IPS DF 6.9 (cell line): Measurements from ENCODE around the gene ITGAL.

Source experiments
- DNase-seq: peaks from one replicate; pipeline ENCODE4 v3.0.0-alpha.2; 2013; ENCODE audit warnings: low read depth, low spot score
- H3K27ac ChIP-seq: one replicate; pipeline ENCODE4 v1.5.1; 2013; ENCODE audit warnings: low read length, control low read depth
- H3K27me3 ChIP-seq: 2 replicates; pipeline ENCODE4 v1.6.1; 2013; ENCODE audit warnings: mild to moderate bottlenecking, low read length; ENCODE audit not compliant: control insufficient read depth, insufficient read depth
- H3K36me3 ChIP-seq: 2 replicates; pipeline ENCODE4 v1.6.1; 2013; ENCODE audit warnings: low read length; ENCODE audit not compliant: control insufficient read depth, insufficient read depth
- H3K4me1 ChIP-seq: 2 replicates; pipeline ENCODE4 v1.6.1; 2013; ENCODE audit warnings: low read length; ENCODE audit not compliant: control insufficient read depth, insufficient read depth
- H3K4me3 ChIP-seq: 2 replicates; pipeline ENCODE4 v1.5.1; 2013; ENCODE audit warnings: mild to moderate bottlenecking, low read length
- H3K9me3 ChIP-seq: 2 replicates; pipeline ENCODE4 v1.6.1; 2013; ENCODE audit warnings: low read length, inconsistent platforms; ENCODE audit not compliant: control insufficient read depth, insufficient read depth
- WGBS: extraction: QIAGEN DNeasy Blood & Tissue Kit; methylation state at CpG from one replicate; pipeline ENCODE4 v1.1.7; 2013; ENCODE audit warnings: mixed read lengths, missing lambda C conversion rate; ENCODE audit not compliant: insufficient read length, insufficient coverage; 5-methylcytosine and 5-hydroxymethylcytosine counted together

ITGAL gene

DNA sequence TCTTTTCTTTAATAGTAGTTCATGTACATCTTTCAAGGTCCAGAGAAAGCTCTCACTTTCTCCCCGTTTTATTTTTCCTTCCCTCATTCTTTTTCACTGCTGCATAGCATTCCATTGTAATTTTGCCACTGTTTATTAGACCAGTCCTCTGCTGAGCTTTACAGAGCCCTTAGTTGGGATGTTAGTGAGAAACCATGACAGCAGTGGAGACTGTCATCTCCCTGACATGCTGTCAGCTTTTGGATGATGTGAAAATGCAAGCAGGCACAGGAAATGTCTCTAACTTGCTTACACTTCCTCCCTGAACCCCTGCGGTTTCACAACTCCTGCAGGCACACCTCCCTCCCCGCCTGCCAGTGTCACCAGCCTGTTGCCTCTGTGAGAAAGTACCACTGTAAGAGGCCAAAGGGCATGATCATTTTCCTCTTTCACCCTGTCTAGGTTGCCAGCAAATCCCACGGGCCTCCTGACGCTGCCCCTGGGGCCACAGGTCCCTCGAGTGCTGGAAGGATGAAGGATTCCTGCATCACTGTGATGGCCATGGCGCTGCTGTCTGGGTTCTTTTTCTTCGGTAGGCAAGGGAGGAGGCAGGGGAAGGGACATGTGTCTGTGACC lies at the start of gene ITGAL:
ITGAL (plus strand) TSS at position 415 of the 615 bp plus-strand sequence; CDS start at position 511, 96 bp downstream.
- no CpG with 5 or more reads among the region's 8 CpGs for WGBS
- Histone ChIP-seq H3K27ac (no peak within 1 kb of the TSS), H3K4me3 (no peak within 1 kb of the TSS), H3K27me3 (no peaks in the 10 kb centered on the region), H3K36me3 (no peaks in the 10 kb centered on the region), H3K4me1 (no peaks in the 10 kb centered on the region; the same call in 1 of the 2 replicates), H3K9me3 (no peaks in the 10 kb centered on the region)
- DNase-seq = no peak

GRCh38 chr16:30428055-30428454 lies 44.5 kb upstream of the ITGAL start:
- DNase-seq = no peak
- no peaks in the 10 kb centered on the region for H3K9me3 ChIP-seq
- H3K27me3 ChIP-seq = no peaks in the 10 kb centered on the region
- no peak overlapping the region for H3K27ac ChIP-seq
- no CpG with 5 or more reads among the region's 4 CpGs for WGBS
- H3K4me1 ChIP-seq = peaks cover 4% of the 10 kb centered on the region; the same call in 1 of the 2 replicates
- H3K36me3 ChIP-seq = peaks cover 16% of the 10 kb centered on the region; the same call in 1 of the 2 replicates
- no peak overlapping the region for H3K4me3 ChIP-seq

GRCh38 chr16:30429418-30429677 lies 43.2 kb upstream of the ITGAL start:
- H3K9me3 ChIP-seq = no peaks in the 10 kb centered on the region
- no peak overlapping the region for H3K27ac ChIP-seq
- peaks cover 4% of the 10 kb centered on the region; the same call in 1 of the 2 replicates for H3K4me1 ChIP-seq
- H3K4me3 ChIP-seq = peak overlapping the region; percentile 66; the same call in 1 of the 2 replicates
- H3K36me3 ChIP-seq = peaks cover 6% of the 10 kb centered on the region; the same call in 1 of the 2 replicates
- no peaks in the 10 kb centered on the region for H3K27me3 ChIP-seq
- WGBS = no CpG with 5 or more reads among the region's 11 CpGs
- no peak for DNase-seq

DNA sequence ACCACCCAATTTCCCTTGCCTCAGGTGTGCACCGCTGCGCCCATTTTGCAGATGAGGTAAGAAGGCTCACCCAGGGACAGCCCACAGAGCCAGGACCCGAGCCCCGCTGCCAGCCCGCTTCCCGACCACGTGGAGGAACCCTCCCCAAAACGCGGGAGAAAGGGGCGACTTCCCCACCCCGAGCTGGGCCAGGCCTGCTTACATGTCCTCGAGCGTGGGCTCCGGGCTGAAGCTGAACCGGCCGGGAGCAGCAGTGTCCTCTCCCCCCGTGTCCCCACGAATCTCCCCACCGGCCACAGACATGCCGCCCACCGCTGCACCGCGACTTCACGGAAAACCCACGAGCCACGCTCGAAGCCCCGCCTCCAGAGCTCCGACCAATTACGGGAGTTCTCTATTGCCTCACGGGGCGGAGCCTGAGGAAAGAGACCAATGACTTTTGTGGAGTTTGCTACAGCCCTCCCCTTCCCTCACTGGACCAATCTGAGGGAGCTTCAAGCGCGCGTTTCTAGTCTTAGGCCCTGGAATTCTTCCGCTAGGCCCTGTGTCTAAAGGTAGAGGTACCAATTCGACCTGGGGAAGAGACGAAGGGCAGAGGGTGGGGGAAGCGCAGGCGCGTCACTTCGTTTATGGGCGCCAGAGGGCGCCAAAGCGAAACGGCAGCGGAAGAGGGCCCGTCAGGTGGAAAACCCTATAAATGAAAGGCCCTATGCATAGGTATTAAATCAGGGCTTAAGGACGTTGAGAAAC lies 42.7 kb upstream of the ITGAL start, which contains the start of gene DCTPP1:
DCTPP1 (minus strand) TSS at position 353 of the 750 bp plus-strand sequence; CDS start at position 303, 50 bp downstream.
- Histone ChIP-seq H3K36me3 (peaks cover 6% of the 10 kb centered on the region; the same call in 1 of the 2 replicates), H3K9me3 (no peaks in the 10 kb centered on the region), H3K4me3 (peak within 1 kb of the TSS; percentile 66), H3K27me3 (no peaks in the 10 kb centered on the region), H3K4me1 (peaks cover 4% of the 10 kb centered on the region; the same call in 1 of the 2 replicates), H3K27ac (no peak within 1 kb of the TSS)
- WGBS = no CpG with 5 or more reads among the region's 49 CpGs
- DNase-seq = peak; percentile 98

DNA sequence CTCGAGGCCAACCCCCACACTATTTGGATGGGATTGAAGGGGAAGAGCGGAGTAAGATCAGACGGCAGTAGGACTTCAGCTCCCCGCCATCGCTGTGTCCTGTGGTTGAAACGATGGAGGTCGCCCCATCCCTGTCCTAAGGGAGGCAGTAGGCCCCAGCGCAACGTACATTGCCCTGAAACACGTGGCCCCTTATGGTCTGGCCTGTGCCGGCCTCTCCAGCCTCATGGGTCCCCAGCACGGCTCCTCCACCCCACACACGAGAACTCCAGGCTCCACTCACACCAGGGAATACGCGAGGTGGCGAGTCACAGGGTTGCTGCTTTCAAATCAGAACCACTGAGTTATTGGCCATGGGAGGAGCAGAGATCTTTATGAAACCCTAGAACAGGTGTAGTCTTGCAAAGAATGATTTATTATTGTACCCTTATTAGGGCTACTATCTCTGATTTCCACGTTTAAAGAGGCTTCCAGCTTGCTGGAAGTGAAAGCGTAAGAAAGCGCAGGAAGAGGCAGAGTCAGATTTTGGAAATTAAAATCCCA lies 42.0 kb upstream of the ITGAL start:
- DNase-seq = no peak
- H3K9me3 ChIP-seq = no peaks in the 10 kb centered on the region
- H3K27me3 ChIP-seq = no peaks in the 10 kb centered on the region
- H3K36me3 ChIP-seq = peaks cover 6% of the 10 kb centered on the region; the same call in 1 of the 2 replicates
- WGBS = no CpG with 5 or more reads among the region's 19 CpGs
- H3K27ac ChIP-seq = no peak overlapping the region
- peaks cover 4% of the 10 kb centered on the region; the same call in 1 of the 2 replicates for H3K4me1 ChIP-seq
- H3K4me3 ChIP-seq = no peak overlapping the region

DNA sequence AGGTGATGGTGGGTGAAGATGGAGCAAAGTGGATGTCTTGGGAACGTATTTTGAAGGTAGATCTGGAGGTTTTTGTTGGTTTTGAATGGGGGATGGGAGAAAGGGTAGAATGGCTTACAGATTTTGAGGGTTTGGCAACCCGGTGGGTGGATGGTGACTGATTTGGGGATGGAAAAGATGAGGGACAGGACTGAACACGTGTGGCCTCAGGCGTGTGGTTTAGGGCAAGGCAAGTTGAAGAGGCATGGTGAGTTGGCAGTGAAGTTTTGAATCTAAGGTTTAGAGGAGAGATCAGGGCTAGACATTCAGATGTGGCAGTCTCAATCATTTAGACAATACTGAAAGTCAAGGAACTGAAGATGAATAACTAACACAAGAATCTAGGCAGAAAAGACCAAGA lies 37.7 kb upstream of the ITGAL start:
- H3K9me3 ChIP-seq = no peaks in the 10 kb centered on the region
- H3K4me3 ChIP-seq = no peak overlapping the region
- peaks cover 2% of the 10 kb centered on the region; the same call in 1 of the 2 replicates for H3K4me1 ChIP-seq
- DNase-seq = no peak
- no peak overlapping the region for H3K27ac ChIP-seq
- H3K36me3 ChIP-seq = no peaks in the 10 kb centered on the region
- no peaks in the 10 kb centered on the region for H3K27me3 ChIP-seq
- 100% methylated on average over 2 of the region's 4 CpGs for WGBS

- no peak overlapping the region for H3K4me3 ChIP-seq
- H3K27me3 ChIP-seq = no peaks in the 10 kb centered on the region
- no peaks in the 10 kb centered on the region for H3K9me3 ChIP-seq
- H3K36me3 ChIP-seq = no peaks in the 10 kb centered on the region
- H3K4me1 ChIP-seq = no peaks in the 10 kb centered on the region
- no peak for DNase-seq
- H3K27ac ChIP-seq = no peak overlapping the region
- WGBS = no CpG with 5 or more reads among the region's 3 CpGs
These were observed 35.0 kb upstream of the ITGAL start for GRCh38 chr16:30437511-30438046.

DNA sequence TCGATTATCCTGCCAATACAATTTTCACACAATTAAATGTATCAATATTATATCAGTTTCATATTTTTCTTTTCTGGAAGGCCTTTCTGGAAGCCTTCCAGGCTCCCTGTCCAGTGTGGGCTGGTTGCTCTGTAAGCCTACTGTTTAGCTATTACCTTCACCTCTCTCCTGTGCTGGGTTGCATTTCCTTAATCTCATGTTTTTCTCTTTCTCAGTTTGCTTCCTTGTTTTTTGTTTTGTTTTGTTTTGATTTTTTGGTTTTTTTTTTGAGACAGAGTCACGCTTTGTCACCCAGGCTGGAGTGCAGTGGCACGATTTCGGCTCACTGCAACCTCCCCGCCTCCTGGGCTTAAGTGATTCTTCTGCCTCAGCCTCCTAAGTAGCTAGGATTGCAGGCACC lies 33.7 kb upstream of the ITGAL start:
- Histone ChIP-seq H3K27ac (no peak overlapping the region), H3K27me3 (no peaks in the 10 kb centered on the region), H3K4me3 (no peak overlapping the region), H3K4me1 (no peaks in the 10 kb centered on the region), H3K9me3 (no peaks in the 10 kb centered on the region), H3K36me3 (no peaks in the 10 kb centered on the region)
- no peak for DNase-seq
- WGBS = 100% methylated on average over 1 of the region's 5 CpGs

GRCh38 chr16:30439720-30440348 lies 32.7 kb upstream of the ITGAL start:
- Histone ChIP-seq H3K36me3 (no peaks in the 10 kb centered on the region), H3K9me3 (no peaks in the 10 kb centered on the region), H3K4me1 (no peaks in the 10 kb centered on the region), H3K27me3 (no peaks in the 10 kb centered on the region), H3K4me3 (no peak overlapping the region), H3K27ac (no peak overlapping the region)
- WGBS = no CpG with 5 or more reads among the region's 6 CpGs
- DNase-seq = no peak

GRCh38 chr16:30443631-30444030 lies 28.9 kb upstream of the ITGAL start:
- no peak for DNase-seq
- WGBS = no CpG with 5 or more reads among the region's 2 CpGs
- H3K9me3 ChIP-seq = no peaks in the 10 kb centered on the region
- no peak overlapping the region for H3K27ac ChIP-seq
- H3K4me1 ChIP-seq = no peaks in the 10 kb centered on the region; the same call in 1 of the 2 replicates
- no peaks in the 10 kb centered on the region for H3K27me3 ChIP-seq
- no peaks in the 10 kb centered on the region for H3K36me3 ChIP-seq
- H3K4me3 ChIP-seq = no peak overlapping the region
